Measurements from ENCODE around the gene STYXL1.
"Not testable (repeated sequence)": the region's sequence is repeated elsewhere in the genome, so short reads cannot be mapped to it uniquely, and the experiment has no call there.

The STYXL1 gene, protein sequence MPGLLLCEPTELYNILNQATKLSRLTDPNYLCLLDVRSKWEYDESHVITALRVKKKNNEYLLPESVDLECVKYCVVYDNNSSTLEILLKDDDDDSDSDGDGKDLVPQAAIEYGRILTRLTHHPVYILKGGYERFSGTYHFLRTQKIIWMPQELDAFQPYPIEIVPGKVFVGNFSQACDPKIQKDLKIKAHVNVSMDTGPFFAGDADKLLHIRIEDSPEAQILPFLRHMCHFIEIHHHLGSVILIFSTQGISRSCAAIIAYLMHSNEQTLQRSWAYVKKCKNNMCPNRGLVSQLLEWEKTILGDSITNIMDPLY

DNA sequence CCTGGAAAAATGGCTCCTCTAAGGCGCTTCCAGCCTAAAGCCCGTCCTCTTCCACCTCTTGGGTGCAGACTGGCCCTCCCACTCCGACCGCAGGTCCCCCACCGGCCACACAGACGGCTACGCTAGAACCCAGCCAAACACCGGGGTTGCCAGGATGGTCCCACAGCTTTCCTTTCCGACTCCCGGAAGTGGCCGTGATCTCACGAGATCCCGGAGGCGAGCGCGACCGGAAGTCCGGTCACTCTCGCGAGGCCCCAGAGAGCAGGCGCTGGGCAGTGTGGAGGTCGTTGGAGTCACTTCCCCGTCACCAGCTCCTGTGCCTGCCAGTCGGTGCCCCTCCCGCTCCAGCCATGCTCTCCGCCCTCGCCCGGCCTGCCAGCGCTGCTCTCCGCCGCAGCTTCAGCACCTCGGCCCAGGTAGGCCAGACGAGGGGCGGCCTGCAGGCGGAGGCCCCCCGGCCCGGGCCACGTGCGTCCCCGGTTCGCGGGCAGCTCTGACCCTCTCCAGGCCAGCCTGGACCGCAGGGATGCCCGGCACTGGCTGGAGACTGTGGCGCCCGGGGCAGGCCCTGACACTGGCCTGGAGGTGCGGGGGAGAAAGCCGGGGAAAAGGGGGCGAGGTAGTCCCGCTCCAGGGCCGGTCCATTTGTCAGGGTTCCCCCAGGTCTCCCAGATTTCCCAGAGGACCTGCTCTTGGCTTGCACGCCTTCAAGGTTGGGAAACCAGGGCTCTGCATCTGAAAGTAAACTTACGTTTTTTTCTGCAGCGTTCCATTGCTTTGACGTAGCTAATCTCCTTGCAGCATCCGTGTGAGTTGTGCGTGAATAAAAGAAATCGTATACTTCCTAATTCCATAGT, at the start of gene STYXL1, which contains the start of gene MDH2:
Gene STYXL1, minus strand, starts transcription at position 190 of the 857 bp plus-strand sequence. CDS start 17,477 bp downstream, outside the sequence.
Gene MDH2, plus strand, starts transcription at position 296 of the 857 bp plus-strand sequence. Its CDS starts 55 bp downstream, at position 351.
- peak; percentile 77 for DNase-seq (ENCODE audit: low read depth)
- peak within 1 kb of the TSS; percentile 99 for H3K4me3 ChIP-seq (ENCODE audit: low read depth, low read length)

DNA sequence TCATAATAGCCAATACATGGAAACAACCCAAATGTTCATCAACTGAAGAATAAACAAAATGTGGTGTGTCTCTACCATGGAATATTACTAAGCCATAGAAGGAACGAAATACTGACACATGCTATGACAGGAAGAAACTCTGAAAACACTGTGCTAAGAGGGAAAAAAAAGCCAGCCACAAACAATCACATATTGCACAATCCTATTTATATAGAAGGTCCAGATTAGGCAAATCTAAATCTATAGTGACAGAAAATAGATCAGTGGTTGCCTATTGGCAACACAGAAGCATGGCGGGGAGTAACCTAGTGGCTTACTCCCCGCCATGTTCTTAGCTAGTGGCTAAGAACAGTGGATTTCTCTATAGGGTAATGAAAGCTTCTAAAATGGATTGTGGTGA, 48.1 kb upstream of the STYXL1 start:
- H3K4me3 ChIP-seq (ENCODE audit: low read depth, low read length) = no peak overlapping the region
- no peak for DNase-seq (ENCODE audit: low read depth)

DNA sequence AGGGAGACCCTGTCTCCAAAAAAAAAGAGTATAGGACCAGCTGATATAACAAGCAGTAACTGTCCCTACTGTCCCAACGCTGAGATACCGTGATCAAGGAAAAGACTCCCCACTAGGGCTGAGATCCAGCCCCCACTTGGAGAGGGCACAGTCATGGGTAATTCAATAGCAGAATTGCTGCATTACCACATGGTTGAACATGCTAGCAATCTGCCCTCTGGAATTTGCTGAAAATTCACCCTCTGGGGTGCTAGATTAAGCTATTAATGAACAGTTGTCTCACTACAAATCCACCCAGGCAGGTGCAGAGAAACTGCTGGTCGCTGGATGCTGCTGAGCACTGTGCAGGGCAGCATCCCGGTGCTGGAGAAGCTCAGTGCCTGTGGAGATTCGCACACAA, 46.5 kb upstream of the STYXL1 start:
- DNase-seq (ENCODE audit: low read depth); H3K4me3 ChIP-seq (ENCODE audit: low read depth, low read length): not testable (repeated sequence)

DNA sequence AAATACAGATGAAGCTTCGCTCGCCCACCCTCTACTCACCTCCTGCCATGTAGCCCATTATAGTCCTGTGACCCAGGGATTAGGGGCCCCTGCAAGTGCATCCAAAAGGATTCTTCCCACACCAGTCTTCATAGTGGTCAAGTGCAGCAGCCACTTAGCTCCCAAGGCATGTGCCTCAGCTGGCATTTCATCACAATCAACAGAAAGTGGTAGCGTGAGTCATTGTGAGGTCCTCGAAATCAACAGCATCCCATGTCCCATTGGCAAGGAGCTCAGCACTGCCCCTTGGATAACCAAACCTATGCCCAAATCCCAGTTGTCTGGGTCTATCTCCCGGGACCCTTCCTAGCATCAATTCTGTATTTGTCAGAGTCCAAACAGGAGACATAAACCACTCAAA, 45.7 kb upstream of the STYXL1 start:
- DNase-seq (ENCODE audit: low read depth); H3K4me3 ChIP-seq (ENCODE audit: low read depth, low read length): not testable (repeated sequence)

DNA sequence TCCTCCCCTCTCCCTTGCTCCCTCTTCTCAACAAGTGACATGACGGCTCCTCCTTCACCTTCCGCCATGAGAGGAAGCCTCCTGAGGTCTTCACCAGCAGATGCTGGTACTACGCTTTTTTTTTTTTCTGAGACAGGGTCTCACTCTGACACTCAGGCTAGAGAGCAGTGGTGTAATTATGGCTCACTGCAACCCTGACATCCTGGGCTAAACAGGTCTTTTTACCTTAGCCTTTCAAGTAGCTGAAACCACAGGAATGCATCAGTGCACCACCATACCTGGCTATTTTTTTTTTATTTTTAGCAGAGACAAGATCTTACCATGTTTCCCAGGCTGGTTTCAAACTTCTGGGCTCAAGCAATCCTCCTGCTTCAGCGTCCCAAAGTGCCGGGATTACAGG, 43.7 kb upstream of the STYXL1 start:
- no peak for DNase-seq (ENCODE audit: low read depth)

DNA sequence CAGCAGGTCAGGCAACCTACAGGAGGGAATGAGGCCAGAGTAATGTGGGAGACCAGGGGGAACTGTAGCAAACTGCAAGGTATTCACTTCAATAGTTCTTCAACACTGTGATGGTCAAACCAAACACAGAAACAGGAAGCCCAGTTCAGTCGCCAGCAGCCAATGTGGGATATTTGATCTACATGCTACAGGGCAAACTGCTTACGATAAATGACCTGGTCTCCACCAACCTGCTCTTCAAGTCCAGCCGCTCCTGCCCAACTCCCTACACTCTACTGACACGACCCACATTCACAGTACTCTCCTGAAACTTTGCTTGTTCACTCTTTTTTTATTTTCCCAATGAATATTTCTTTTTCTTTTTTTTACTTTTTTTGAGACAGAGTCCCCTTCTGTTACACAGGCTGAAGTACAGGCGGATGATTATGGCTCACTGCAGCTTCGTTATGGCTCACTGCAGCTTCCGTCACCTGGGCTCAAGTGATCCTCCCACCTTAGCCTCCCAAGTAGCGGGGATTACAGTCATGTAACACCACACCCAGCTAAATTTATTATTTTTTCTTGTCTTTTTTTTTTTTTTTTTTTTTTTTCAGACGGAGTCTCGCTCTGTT, 42.2 kb upstream of the STYXL1 start:
- DNase-seq (ENCODE audit: low read depth) = no peak
- H3K4me3 ChIP-seq (ENCODE audit: low read depth, low read length) = no peak overlapping the region

More for the DNA sequence above, 43.7 kb upstream of the STYXL1 start:
- H3K4me3 ChIP-seq (ENCODE audit: low read depth, low read length) = no peak overlapping the region

DNA sequence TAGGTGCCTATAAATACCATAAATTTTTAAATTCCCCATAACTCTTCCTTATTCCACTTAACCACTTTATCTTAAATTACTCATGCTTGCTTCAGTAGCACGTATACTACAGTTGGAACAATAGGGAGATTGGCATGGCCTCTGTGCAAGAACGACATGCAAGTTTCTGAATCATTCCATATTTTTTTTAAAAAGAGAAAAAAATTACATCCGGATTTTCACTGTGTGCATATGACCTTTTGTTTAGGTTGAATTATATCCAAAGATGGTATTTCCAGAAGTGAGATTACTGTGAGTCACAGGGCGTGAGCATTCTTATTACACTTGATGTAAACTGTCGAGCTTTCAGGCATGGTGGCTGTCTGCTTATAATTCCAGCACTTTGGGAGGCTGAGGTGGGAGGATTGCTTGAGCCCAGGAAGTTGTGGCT, 39.6 kb upstream of the STYXL1 start:
- not testable (repeated sequence) for H3K4me3 ChIP-seq (ENCODE audit: low read depth, low read length)
- peak; percentile 71 for DNase-seq (ENCODE audit: low read depth)

DNA sequence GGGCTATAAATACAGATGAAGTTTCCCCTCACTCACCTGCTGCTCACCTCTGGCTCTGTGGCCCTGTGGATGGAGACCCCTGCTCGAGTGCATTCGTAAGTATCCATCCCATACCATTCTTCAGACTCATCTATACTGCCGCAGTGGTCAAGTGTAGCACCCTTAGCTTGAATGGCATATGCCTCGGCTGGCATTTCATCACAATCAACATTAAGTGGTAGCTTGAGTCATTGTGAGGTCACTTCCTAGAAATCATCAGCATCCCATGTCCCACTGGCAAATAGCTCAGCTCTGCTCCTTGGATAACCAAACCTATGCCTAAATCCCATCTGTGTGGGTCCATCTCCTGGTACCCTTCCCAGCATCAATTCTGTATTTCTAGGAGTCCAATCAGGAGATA, 38.3 kb upstream of the STYXL1 start:
- no peak for DNase-seq (ENCODE audit: low read depth)
- no peak overlapping the region for H3K4me3 ChIP-seq (ENCODE audit: low read depth, low read length)

DNA sequence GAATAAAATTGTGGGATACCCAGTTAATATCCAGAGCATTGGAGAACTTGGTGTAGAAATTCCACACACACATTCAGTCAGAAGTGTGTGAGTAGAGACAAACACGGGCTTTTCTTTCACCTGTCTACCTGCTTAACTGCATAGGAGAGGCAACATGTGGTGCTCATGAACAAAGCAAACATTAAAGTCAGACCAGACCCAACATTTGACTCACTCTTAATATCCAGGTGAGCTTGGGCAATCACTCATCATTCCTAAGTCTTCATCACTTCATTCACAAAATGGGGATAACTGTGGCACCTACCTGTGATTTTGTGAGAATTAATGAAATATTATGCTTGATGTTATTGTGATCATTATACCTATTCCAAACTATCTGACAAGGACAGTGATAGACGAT, 36.3 kb upstream of the STYXL1 start:
- DNase-seq (ENCODE audit: low read depth); H3K4me3 ChIP-seq (ENCODE audit: low read depth, low read length): not testable (repeated sequence)

DNA sequence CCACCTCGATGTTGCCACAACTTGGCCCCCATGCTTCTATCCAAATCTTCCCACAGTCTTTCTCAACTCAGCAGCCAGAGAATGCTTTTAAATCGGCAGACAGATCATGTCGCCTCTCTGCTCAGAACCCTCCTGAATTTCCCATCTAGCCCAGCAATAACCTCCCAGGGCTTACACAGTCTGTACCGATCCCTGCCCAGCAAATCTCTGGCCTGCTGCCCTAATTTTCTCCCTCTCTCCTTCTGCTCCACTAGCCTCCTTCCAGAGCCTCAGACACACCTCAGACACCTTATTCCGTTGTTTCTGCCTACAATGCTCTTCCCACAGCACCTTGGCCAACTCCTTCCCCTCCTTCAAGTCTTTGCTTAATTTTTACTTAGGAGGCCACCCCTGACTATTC, 32.4 kb upstream of the STYXL1 start:
- H3K4me3 ChIP-seq (ENCODE audit: low read depth, low read length) = no peak overlapping the region
- no peak for DNase-seq (ENCODE audit: low read depth)

DNA sequence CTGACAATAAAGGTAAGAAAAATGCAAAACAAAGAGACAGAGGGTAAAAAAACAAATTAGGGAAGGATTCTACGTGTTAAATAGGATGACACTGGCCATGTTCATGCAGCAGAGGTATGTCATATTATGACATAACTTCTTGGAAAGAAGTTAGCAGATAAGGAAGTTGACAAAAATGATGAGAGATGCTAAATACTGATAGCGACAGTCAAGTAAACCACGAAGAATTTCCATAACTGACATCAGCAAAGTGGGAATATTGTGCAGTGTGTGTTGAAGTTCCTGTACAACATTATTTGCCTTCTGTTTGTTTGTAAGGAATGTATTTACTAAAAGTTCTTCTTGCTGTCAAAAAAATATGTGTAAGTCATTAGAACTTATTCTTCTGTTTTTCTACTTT, 29.6 kb upstream of the STYXL1 start:
- no peak overlapping the region for H3K4me3 ChIP-seq (ENCODE audit: low read depth, low read length)
- DNase-seq (ENCODE audit: low read depth) = no peak

DNA sequence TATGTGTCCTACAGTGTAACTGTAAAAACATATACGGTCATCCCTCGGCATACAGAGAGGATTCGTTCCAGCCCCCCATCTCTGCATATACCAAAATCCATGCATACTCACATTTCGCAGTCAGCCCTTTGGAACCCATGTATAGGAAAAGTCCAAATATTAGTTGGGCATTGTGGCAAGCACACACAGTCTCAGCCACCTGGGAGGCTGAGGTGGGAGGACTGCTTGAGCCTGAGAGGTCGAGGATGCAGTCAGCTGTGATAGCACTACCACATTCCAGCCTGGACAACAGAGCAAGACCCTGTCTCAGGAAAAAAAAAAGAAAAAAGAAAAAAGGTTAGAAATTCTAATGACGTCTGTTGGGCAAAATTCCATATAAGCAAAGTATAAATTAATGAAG, 29.2 kb upstream of the STYXL1 start:
- no peak for DNase-seq (ENCODE audit: low read depth)
- H3K4me3 ChIP-seq (ENCODE audit: low read depth, low read length) = no peak overlapping the region

DNA sequence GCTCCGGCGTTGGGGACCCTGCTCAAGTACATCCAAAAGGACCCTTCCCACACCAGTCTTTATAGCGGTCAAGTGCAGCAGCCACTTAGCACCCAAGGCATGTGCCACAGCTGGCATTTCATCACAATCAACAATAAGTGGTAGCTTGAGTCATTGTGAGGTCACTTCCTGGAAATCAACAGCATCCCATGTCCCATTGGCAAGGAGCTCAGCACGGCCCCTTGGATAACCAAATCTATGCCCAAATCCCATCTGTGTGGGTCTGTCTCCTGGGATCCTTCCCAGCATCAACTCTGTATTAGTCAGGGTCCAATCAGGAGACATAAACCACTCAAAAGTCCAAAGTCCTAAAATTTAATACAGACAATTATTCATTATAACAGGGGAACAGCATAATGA, 27.2 kb upstream of the STYXL1 start:
- no peak for DNase-seq (ENCODE audit: low read depth)
- no peak overlapping the region for H3K4me3 ChIP-seq (ENCODE audit: low read depth, low read length)

DNA sequence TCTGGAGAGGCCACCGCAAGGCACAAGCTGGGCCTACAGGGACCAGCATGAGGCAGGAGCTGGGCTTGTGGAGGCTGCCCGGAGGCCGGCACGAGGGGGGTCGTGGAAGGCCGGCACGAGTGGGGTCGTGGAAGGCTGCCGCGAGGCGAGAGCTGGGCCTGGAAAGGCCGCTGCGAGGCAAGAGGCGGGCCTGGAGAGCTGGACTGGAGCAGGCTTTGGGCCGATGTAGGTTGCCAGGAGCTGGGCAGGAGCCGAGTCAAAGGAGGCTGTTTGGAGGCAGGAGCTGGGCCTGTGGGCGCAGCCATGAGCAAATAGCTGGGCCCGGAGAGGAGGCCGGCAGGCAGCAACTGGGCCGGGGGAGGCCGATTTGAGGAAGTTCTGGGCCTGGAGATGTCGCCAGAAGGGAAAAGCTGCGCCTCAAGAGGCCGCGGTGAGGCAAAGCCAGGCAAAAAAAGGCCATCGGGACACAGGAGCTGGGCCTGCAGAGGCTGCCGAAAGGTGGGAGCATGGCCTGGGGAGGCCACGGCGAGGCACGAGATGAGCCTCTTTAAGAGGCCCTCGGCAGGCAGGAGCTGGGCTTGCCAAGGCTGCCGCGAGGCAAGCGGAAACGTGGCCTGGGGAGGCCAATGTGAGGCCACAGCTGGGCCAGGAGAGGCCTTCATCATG, 26.6 kb upstream of the STYXL1 start:
- H3K4me3 ChIP-seq (ENCODE audit: low read depth, low read length) = no peak overlapping the region
- no peak for DNase-seq (ENCODE audit: low read depth)

DNA sequence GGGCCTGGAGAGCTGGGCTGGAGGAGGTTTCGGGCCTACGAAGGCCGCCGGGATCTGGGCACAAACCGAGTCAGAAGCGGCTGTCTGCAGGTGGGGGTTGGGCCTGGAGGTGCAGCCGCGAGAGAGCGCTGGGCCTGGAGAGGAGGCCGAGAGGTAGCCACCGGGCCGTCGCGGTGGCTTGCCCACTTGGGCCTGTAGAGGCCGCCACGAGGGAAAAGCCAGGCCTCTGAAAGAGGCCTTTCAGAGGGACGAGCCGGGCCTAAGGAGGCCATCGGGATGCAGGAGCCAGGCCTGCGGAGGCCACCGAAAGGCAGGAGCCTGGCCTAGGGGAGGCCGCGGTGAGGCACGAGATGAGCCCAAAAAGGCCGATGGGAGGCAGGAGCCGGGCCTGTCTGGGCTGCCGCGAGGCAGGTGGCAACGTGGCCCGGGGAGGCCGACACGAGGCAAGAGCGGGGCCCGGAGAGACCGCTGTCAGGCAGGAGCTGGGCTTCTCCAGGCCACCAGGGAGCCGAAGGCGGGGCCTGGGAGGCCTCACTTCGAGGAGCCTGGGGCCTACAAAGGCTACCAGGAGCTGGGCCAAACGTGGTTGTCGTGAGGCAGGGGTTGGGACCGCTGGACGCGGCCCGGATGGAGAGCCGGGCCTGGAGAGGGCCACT, 25.7 kb upstream of the STYXL1 start:
- DNase-seq (ENCODE audit: low read depth) = no peak

DNA sequence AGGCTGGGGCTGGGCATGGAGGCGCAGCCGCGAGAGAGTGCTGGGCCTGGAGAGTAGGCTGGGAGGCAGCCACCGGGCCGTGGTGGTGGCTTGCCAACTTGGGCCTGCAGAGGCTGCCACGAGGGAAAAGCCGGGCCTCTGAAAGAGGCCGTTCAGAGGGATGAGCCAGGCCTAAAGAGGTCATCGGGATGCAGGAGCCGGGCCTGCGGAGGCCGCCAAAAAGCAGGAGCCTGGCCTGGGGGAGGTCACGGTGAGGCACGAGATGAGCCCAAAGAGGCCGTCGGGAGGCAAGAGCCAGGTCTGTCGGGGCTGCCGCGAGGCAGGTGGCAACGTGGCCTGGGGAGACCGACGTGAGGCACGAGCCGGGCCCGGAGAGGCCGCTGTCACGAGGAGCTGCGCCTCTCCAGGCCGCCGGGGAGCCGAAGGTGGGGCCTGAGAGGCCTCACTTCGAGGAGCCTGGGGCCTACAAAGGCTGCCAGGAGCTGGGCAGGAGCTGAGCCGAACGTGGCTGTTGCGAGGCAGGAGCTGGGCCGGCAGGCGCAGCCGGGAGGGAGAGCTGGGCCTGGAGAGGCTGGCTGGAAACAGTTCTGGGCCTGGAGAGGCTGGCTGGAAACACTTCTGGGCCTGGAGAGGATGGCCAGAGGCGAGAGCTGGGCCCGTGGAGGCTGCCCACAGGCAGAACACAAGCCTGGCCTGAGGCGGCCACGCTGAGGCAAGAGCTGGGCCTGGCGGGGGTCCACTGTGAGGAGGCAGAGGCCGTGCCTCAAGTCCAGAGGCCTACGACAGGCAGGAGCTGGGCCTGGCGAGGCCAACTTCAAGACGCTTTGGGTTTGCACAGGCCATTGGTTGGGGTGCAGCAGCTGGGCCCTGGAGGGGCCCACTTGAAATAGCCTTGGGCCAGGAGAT, 24.7 kb upstream of the STYXL1 start:
- no peak for DNase-seq (ENCODE audit: low read depth)
- no peak overlapping the region for H3K4me3 ChIP-seq (ENCODE audit: low read depth, low read length)

More for the DNA sequence above, 25.7 kb upstream of the STYXL1 start:
- H3K4me3 ChIP-seq (ENCODE audit: low read depth, low read length) = no peak overlapping the region

DNA sequence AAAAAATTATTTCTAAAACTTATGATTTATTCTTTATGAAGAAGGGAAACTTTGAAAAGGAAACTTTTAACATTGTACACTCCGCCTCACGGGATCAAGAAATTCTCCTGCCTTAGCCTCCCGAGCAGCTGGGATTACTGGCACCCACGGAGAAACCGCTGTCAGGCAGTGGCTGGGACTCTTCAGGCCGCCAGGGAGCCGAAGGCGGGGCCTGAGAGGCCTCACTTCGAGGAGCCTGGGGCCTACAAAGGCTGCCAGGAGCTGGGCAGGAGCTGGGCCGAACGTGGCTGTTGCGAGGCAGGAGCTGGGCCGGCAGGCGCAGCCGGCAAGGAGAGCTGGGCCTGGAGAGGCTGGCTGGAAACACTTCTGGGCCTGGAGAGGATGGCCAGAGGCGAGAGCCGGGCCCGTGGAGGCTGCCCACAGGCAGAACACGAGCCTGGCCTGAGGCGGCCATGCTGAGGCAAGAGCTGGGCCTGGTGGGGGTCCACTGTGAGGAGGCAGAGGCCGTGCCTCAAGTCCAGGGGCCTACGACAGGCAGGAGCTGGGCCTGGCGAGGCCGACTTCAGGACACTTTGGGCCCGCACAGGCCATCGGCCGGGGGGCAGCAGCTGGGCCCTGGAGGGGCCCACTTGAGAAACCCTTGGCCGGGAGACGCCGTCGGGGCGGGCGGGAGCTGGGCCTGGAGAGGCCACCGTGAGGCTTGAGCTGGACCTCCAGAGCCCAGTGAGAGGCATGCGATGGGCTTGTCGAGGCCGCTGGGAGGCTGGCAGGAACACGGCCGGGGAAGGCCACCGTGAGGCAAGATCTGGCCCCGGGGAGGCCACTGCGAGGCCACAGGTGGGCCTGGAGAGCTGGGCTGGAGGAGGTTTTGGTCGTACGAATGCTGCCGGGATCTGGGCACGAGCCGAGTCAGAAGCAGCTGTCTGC, 23.8 kb upstream of the STYXL1 start:
- H3K4me3 ChIP-seq (ENCODE audit: low read depth, low read length) = no peak overlapping the region
- DNase-seq (ENCODE audit: low read depth) = no peak
